Amygdala (tissue), 56 donors: ENCODE data around the gene NLRP14.

Source experiments
- DNase-seq, 56 donors: peaks; one replicate each; lab custom pipeline; 2025; lab: John Stamatoyannopoulos, UW

Gene NLRP14, protein sequence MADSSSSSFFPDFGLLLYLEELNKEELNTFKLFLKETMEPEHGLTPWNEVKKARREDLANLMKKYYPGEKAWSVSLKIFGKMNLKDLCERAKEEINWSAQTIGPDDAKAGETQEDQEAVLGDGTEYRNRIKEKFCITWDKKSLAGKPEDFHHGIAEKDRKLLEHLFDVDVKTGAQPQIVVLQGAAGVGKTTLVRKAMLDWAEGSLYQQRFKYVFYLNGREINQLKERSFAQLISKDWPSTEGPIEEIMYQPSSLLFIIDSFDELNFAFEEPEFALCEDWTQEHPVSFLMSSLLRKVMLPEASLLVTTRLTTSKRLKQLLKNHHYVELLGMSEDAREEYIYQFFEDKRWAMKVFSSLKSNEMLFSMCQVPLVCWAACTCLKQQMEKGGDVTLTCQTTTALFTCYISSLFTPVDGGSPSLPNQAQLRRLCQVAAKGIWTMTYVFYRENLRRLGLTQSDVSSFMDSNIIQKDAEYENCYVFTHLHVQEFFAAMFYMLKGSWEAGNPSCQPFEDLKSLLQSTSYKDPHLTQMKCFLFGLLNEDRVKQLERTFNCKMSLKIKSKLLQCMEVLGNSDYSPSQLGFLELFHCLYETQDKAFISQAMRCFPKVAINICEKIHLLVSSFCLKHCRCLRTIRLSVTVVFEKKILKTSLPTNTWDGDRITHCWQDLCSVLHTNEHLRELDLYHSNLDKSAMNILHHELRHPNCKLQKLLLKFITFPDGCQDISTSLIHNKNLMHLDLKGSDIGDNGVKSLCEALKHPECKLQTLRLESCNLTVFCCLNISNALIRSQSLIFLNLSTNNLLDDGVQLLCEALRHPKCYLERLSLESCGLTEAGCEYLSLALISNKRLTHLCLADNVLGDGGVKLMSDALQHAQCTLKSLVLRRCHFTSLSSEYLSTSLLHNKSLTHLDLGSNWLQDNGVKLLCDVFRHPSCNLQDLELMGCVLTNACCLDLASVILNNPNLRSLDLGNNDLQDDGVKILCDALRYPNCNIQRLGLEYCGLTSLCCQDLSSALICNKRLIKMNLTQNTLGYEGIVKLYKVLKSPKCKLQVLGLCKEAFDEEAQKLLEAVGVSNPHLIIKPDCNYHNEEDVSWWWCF

DNA sequence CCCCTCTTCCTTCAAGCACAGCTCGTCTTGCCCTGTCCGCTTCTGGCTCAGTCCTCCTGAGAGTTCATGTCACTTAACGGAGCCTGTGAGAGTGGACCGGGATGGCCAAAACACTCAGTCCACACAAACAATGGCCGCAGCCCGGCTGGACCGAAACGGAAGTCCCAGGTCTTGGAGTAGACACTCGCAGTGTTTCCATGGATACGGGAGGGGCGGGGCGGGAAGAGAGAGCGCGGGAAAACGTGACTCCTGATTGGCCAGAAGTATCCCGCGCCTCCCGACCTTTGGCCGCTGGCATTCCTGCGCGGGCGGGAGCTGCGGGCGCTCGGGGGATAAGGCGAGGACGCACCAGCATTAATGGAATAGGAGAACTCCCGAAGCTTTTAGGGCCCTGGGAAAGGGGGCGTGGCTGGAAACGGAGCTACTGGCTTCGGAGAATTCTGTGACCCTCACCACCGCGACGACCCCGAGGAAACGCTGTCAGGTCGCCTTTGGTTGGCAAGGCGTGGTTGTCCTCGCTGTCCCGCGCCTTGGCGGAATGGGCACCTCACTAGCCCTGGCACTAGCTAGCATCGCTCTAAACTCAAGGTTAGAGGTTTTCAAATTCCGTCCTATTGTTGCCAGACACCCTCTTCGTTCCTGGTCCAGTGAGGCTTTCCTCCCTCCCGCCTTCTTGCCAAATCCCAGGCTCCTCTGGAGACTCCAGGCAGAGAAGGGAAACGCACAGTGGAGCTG lies at the start of gene NLRP14, which contains the start of gene ZNF214:
Gene NLRP14 (plus strand): TSS at position 297 of the 735 bp plus-strand sequence. CDS start 18,108 bp downstream, outside the sequence.
Gene ZNF214 (minus strand): TSS at position 164 of the 735 bp plus-strand sequence. CDS start 17,511 bp downstream, outside the sequence.
- peak; percentile 20 to 93 (median 78) for DNase-seq

DNA sequence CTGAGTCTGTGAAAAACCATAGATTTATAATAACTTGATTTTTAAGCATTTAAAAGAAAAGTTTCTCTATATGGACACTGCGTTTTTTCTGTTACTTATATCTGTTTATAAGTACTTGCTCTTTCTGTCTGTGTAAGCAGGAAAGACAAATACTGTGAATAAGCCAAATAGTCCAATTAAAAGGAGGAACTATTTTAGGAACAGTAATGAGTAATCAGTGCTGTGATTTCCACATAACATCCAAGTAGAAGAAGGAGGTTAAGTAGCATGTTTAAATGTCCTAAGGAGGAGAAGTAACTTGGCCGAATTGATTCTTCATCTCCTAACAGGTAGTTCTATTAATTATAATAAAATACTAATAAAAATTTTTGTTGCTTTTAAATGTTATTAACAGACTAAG lies 40.9 kb upstream of the NLRP14 start:
- DNase-seq = no peak

DNA sequence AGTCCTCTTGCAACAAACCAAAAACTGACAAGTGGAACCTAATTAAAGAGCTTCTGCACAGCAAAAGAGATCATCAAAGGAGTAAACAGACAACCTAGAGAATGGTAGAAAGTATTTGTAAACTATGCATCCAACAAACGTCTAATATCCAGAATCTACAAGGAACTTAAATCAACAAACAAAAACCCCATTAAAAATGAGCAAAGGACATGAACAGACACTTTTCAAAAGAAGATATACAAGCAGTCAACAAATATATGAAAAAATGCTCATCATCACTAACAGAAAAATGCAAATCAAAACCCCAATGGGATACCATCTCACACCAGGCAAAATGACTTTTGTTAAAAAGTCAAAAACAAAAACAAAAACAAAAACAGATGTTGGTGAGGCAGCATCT lies 33.8 kb upstream of the NLRP14 start:
- DNase-seq = no peak

DNA sequence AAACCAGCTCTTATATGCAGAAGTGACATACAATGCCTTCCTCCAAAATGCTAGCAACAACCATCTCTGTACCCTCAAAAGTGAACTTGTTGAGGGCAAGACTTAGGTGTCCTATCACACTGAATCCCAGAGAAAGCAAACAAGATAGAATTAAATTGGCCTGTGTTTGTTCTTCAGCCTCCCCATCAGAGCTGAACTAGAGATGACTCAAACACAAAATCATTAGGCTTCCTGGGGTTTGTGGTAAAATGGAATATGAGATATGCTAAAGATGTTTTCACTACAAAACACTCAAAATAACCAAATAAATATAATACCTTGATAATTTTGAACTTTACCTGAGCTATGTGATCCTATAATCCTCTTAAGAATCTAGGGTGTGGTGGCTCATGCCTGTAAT lies 31.8 kb upstream of the NLRP14 start:
- no peak for DNase-seq

DNA sequence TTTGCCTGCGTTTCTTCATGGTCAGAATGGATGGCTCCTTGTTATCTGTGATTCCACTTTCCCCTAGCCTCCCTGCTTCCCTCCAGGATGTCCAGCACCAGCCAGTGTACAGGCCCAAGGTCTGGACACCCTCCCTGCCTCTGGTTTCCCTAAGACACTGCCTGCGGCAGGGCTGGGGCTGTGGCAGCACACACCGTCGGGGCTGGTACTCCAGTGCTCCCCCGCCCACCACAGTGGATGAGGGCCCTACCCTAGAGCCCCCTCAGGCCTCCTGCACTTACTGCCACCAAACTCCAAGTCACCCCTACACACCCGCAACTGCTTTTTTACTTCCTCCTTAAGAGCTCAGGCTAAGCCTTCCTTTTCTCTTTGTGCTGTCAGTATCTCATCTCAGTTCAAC lies 29.1 kb upstream of the NLRP14 start:
- no peak for DNase-seq

DNA sequence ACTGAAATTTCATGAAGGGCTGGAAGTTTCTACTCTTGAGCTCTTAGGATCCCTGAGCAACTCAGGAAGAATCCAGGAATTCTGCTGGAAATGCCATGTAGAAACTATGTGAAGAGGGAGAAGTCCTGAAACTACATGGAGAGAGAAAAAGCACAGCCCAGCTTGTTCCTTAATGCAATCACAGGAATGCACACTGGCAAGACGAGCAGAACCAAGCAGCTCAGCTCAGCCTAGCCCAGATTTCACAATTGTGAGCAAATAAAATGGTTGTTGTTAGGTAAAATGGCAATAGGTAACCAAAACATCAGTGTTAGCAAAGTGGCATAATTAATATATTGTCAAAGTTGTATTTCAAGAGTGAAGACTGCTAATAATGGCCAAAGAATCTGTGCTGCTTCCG lies 28.3 kb upstream of the NLRP14 start:
- DNase-seq = no peak

DNA sequence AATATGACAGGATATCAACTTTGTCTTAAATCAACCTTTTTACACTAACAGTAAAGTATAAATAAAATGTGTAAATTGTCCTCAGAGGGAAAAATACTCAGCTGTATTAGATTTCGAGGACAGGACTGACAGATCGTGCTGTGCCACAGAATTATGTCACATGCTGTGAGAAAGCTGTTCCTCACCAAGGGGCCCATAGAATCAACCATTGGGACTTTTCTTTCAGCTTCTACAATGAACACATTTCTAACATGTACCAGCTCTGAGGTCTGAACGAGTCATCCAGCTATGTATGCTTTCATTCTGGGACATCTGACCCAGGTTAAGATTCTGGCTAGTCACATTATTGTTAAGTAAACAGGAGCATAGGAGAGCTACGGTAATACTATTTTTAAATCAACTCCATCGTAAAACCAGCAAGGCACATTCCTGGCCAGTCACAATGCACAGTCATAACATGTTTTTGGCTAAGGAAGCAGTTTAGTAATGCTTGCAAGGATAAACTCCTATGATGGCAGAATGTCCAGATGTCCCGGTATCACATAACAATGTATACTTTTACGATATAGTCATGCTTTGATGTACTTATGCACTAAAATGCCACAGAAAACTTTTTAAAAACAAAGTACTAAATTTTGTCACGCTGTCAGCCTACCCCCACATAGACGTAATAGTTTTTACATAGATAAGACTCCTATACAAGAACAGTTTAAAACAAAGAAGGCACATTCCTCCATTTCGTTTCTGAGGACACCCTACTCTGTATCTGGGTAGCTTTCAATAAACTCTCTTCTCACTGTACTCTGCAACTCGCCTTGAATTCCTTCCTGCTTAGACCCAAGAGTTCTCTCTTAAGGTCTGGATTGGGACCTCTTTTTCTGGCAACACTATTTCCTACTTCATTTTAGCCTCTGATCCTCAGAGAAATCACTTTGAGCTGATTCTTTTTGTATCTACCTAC lies 27.5 kb upstream of the NLRP14 start:
- no peak for DNase-seq

DNA sequence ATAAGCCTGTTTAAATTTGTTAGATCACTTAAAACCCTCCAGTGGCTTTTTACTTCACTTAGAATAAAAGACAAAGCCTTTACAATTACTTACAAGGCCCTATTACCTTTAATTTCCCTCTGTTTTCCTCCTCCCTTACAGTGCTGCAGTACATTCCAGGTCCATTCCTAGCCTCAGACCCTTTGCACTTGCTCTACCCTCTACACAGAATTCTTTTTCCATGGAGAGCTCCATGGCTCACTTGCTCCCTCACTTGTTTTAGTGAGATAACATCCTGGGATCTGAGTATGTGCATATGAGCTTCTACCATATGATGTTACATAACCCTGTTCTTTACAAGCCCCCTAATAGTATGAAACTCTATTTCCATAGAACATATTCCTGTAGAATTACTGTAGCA lies 24.6 kb upstream of the NLRP14 start:
- no peak for DNase-seq

DNA sequence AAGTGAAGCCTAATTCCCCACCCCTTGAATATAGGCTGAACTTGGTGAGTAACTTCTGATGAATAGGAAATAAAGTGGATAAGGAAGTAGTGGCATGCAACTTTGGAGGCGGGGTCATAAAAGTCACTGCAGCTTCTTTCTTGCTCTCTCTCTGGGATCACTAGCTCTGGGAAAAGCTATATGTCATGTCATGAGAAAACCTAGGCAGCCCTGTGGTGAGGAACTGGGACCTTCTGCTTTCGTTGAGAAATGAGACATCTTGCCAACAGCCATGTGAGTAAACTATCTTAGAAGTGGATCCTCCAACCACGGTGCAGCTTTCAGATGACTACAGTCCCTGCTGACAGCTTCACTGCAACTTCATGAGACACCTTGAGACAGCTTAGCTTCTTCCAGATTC lies 15.8 kb upstream of the NLRP14 start:
- peak in 3 of 56 donors; percentile 1 to 4 (median 3) for DNase-seq

DNA sequence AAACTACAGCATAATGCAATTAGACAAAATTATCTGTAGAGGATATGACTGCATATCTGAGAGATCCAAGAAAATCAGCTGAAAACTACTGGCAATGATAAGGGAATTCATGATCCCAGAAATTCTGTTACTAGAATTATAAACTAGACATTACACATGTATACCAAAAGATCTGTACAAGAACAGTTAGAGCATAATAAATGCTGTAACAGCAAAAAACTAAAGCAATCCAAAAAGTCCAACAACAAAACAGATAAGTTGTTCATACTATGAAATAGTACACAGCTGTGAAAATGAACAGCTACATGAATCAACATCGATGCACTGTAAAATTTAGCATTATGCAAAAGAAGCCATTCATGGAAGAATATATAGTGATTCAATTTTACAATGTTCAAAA lies 6.2 kb upstream of the NLRP14 start:
- DNase-seq = no peak

DNA sequence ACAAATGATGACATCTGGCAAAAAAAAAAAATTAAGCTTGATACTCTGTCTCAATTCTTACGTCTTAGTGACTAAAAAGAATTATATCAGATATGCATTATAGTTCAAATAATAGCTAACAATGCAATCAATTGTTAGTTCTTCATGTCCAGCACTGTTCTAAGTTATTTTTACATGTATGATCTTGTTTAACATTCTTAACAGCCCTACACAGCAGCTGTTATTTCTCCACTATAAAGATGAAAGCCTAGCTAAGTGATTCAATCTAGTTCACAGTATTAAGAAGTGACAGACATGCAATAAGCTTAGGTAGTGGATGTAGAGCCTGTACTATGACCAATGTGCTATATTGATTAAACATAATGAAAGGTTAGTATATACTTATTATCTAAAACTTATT lies 4.3 kb upstream of the NLRP14 start:
- DNase-seq = no peak

DNA sequence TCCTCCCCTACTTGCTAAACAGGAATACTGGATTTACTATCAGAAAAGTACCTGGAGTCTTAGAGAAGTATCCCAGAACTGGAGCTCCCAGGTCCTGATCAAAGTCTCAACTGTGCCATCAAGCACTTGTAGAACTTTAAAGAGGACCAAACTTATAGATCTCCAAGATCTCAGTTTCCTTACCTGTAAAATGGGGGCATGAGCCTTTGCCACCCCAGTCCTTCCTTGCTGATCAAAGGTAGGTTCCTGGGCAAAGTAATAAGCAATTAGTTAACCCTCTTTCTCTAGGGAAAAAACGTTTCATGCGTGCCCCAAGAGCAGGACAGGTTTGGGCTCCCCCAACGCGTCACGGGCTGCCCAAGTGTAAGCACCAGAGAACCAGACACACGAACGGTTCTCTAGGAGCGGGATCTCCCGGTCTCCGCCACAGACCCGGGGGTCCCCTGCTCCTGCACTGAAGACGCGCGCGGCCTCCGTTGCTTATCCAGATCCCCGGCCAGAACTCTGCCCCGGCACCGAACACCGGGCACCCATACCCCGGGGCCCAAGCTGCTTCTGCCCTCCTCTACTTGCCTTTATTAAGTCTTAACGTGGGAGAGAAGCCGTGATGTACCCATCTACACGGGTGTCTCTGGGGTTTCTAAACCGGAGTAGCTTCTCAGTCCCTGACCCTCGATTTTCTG lies 638 bp upstream of the NLRP14 start:
- DNase-seq = peak in 18 of 56 donors; percentile 10 to 66 (median 34)

DNA sequence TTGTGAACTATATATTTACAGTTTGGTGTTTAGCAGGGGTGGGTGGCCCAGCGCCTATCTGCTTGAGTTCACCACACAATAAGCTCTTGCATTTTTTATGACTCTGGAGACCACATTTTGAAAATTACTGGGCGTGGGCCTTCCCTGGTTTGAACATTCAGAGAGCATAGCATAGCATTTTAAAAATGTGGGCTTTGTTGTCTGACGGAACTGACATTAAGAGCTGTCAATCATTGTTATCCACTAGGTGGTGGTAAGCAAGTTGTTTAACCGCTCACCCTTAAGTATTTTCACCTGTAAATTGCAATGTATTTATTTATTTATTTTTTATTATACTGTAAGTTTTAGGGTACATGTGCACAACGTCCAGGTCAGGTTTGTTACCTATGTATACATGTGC lies 1.0 kb downstream of the NLRP14 start:
- DNase-seq = no peak

DNA sequence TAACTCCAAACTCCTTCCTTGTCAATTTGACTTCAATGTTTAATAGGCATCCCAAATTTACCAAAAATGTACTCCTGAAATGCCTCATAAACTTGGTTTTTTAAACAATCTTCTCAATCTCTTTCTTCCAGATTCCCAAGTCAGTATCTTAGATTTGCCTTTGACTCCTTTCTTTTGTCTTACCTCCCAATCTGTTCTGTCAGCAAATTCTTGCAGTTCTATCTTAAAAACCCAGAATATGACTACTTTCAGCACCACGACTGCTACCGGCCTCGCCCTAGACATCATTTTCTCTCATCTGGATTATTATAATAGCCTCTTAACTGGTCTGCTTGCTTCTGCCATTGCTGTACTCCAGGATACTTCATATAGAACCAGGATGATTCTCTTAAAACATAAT lies 7.9 kb downstream of the NLRP14 start:
- no peak for DNase-seq

DNA sequence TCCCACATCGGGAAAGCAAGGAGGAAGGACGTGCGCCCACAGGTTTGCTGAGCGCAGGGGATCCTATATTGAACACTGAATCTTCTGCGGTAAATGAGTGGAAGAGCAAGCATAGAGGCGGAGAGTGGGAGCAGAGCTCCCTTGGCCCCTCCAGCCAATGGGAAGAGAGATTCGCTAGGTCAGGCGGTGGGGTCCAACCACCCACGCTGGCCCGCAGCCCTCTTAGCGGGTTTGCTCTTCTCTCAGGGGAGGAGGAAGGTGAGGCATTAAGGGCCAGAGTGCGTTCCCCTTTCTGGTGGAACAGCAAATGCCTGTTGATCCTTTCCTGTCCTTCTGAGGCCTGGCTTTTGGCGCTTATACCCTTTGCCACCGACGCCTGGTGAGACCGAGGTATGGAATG lies 10.6 kb downstream of the NLRP14 start:
- DNase-seq = no peak

DNA sequence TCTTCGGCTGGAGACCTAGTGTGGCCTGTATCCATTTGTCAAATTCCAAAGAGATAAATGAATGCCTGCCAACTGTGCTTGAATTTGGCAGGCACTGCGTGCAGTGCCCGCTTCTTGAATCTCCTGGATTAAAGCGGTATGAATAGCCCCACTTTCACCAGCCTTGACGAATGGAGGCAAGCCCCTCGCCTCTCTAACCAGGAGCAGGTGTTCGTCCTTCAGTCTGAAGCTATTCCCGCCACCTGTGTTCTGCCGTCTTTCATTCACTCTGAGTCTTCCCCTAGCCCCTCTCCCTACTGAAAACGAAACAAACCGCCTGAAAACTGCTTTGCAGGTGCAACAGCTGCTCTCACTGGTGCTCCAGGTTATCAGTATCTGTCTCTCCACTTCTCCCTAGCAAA lies 11.2 kb downstream of the NLRP14 start:
- no peak for DNase-seq

DNA sequence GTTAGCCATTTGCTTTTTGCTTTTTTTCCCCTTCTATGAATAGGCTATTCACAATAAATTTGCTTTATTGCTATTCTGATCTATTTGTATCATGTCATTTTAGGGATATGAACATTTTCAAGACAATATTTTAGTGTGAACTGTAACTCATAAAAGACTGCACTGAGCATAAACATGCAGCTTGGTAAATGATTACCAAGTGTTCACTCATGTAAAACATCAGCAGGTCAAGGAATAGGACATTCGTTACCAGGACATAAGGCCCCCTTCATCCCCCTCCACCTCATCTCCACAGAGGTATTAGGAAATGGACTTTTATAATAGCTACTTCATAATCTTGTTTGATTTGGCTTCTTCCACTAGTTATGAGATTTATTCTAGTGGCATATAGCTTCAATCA lies 12.4 kb downstream of the NLRP14 start:
- no peak for DNase-seq

DNA sequence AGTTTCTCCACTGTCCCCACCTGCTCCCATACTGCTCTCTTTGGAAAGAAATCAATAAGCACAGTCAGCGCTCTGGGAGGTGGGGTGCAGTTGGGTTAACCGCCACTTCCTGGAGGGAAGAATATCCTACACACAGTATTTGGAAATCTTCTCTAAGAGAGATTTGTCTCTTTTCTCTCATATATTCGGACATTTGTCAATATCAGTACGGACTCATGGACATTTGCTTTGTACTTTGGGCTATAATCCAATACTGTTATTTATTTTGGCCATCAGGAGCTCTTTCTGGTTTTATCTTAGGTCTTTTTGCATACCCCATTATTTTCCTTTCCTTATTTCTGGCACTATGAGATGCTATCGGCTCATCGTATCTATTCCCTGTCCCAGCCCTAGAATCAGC lies 13.7 kb downstream of the NLRP14 start:
- no peak for DNase-seq
